Activated T-cell treated with anti-CD3 and anti-CD28 coated beads, Interleukin-2, amount 50 U/mL, for 1 hour (primary cell): ENCODE measurements around the gene VAC14.

Experiments used
- DNase-seq: peaks from one replicate; pipeline ENCODE4 v3.0.0-alpha.2; 2020

The VAC14 gene

DNA sequence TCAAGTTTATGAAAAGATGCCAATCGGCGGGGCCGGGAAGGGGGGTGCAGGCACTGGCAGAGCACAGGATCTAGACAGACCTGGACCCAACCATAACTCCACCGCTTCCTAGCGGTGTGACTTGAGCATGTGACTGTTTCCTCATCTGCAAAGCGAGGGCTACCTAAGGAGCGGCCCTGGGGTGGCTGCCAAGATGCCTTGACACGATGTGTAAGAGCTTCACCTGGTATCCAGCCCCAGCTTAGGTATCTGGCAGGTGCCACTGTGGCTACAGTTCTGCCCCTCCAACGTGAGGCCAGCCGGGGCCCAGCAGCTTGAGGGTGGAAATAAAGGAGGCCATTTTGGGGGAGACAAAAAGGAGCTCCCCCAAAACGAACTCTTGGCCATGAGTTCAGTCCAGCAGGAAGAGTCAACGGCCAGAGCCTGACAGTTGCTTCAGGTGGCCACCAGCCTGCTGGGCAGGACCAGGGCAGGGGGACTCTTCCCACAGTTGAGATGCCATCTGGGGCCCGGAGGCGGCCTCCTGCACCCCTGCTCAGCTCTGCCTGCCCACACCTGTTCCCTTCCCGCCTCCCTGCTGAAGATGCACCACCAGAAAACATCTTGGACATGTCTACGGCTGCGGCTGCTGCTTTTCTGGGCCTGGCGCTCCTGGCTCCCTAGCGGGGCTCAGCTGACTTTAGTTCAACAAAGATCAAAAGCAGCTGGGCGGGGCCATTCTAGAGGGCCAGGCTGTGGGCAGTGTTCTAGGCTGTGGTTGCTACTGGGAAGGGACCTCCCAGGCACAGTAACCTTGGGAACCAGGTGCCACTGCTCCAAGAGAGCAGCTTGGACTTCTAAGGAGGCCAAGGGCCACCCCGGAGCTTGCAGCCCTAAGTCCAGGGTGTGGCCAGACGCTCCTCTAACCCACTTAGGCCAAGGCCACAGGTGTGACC, 111.7 kb downstream of the VAC14 start:
- DNase-seq: no peak

DNA sequence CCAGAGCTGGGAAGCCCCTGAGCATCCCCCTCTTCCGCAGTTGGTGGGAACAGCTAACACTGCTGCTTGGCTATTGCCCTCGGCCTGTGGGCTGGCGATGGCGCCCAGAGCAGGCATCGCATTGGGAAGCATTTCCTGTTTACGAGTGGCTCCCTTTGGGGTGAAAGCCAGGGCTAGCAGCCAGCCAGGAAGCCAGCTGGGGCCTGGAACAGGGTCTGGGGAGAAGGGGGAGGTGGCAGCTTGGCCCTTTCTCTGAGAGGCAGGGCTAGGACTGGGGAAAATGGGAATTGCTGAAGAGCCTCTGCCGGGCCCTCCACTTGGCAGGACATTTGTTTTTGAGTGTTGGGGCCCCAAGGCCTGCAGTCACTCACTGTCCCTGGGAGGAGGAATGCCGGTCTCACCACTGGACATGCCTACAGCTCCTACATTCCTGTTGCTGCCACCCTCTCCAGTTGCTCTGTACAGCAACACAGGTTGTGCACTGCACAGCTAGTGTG, 112.7 kb downstream of the VAC14 start:
- no peak for DNase-seq

DNA sequence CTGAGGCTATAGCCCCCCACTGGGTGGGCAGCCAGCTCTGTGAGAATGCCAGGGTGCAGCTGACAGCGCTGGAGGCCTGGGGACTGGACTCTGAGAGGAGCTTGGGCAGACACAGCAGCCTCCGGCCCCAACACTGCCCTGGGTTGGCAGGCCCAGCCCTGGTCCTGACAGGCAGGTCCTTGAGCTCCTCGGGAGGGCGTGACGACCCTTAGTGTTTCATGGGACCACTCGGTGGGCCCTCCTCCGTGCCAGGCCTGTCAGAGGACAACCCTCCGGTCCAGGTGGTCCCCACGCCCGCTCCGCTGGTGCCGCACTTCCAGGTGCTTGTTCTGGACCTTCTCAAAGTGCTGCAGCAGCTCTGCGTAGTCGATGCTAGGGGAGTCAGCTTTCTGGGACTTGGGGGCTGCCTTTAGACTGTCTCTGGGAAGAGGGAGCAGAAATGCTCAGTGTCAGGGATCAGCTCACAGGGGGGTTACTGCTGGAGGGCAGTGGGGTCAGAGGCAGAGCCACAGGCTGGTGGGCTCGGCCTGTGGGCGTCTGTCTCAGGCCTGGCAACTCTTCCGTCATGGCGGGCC, 113.2 kb downstream of the VAC14 start:
- no peak for DNase-seq

DNA sequence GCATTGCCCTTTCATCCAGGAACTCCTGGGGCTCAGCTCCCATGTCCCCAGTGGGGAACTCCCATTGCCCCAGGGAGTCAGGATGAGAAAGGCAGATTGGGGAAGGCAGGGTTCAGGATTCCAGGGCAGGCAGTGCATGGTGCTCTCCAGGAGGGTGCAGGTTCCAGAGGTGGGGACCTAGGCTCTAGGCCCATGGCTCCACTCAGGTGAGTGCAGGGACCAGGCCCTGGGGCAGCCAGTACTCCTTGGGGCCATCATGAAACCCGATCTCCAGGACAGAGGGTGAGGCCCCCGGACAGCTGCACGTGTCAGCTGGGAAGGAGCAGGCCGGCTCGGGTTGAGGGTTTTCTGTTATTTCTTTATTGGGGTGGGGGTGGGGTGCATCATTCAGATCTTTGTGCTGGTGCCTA, 113.9 kb downstream of the VAC14 start:
- DNase-seq: no peak

DNA sequence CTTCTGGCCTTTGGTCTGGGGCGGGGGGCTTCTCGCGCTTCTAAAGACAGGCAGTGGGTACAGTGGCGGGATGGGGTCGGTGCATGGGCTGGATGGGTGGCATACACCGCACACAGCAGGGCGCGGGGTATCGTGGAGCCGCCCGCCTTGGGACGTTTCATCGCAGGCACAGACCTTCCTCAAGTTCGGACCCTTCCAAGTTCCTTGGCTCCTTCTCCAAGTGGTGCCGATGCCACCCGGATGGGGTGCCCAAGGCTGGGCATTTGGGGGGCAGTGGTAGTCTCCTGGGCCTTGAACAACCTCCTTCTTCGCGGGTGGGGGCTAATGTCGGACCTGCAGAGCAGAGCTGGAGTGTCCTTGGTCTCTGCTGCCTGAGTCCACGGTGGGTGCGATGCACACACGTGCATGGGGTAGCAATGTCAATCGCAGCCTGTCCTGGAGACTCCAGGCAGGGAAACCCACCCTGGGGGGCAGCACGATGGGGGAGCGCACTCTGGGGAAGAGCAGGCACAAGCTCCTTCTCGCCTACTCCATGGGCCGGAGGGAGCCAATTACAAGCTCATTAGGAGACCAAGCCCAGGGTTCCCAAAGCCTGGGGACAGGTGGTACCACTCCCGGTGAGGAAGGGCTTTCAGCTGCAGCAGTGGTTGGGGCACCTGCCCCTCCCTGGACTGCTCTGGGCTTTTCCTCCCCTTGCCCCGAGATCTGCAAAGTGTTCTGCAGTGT, 114.4 kb downstream of the VAC14 start:
- no peak for DNase-seq

DNA sequence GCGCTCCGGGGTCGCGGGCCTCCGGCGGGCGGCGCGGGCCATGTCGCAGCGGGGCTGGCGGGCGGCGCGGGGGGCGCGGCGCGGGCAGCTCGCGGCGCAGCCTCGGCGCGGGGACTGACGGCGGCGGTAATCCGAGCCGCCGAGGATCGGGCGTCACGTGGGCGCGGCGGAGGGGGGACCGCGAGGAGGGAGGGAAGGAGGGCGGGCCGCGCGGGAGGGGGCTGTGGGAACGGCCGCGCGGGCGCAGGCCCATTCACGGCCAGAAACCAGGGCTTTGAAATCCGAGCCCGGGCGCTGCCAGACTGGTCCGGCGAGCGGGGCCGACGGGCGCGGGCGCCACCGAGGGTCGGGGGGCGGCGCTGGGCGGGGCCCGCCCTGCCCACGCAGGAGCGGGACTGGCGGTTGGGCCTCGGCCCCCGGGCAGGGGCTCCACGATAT, 115.0 kb downstream of the VAC14 start, which contains the start of gene MTSS2:
TSS of gene MTSS2 (minus strand) at position 116 of the 438 bp plus-strand sequence. CDS start 262 bp downstream, outside the sequence.
- peak; percentile 41 for DNase-seq

DNA sequence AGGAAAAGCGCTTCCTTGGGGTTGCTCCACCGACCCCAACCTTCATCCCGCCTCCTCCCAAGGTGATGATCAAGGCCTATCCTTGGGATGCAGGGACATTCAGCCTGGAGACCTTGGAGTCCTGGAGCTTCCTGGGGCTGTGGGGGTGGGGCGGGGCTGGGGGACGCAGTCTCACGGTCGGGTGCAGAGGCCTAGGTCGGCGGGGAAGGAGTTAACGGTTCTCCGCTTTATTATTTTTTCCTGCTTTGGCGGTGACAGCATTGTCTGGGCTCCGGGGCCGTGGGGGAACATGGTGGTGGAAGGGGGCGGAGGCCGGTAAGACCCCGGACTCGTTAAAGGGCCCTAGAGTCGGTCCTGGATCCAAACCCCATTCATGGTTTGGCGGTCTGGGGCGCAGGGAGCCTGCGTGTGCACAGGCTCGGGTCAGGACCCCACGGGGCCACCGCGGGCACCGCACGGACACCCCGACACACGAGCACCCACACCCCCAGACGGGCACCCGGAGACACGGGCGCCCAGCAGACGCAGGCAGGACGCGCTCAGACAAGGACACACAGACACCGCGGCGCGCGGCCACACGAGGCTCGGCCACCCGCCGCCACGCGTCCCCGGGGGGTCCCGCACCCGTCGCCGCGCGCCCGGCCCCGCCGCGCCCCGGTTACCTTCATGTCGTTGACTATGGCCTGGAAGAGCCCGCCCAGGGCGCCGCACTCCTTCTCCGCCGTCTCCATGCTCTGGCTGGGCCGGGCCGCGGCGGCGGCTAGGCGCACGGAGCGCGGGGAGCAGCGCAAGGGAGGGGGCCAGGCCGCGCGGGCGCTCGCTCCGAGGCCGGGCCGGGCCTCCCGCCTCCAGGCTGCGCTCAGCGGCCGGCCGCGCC, 115.7 kb downstream of the VAC14 start:
- DNase-seq: no peak

DNA sequence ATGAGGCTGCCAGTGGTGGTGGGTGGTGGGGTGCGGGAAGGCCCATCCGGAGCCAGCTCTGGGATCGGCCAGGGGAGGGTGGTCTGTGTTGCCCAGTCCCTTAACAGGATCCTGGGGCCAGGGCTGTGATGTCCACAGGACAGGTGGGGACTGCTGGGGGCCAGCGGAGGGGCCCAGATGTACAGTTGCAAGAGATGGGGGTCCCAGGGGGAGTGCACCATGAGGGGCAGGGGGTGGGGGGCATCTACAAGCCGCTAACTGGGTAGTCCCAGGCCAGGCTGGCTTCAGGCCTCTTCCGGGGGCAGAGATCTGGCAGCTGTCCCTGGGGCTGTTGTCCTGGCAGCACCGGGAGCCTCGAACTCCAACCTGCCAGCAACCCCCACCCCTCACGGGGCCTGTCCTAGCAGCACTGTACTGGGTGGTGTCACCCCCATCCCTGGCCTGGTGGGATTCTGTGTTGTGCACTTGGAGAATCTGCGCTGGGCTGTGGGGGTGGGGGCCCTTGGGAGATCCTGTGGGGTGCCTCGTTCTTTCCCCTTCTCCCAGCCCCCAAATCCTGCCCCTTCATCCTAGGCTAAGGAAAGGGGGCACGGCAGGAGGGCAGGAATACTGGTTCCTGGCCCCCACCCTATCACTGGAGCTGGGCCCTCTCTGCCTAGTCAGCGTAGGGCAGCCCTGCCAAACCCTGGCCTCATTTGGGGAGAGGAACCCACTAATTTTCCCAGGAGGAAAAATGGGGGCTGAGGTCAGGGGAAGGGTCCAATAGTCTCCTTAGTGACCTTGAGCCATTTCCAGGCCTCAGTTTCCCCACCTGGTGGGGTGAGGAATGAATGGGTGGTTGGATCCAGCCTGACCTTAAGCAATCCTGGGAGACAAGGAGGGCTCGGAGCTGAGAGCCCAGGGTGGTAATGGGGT, 116.6 kb downstream of the VAC14 start:
- DNase-seq: no peak

DNA sequence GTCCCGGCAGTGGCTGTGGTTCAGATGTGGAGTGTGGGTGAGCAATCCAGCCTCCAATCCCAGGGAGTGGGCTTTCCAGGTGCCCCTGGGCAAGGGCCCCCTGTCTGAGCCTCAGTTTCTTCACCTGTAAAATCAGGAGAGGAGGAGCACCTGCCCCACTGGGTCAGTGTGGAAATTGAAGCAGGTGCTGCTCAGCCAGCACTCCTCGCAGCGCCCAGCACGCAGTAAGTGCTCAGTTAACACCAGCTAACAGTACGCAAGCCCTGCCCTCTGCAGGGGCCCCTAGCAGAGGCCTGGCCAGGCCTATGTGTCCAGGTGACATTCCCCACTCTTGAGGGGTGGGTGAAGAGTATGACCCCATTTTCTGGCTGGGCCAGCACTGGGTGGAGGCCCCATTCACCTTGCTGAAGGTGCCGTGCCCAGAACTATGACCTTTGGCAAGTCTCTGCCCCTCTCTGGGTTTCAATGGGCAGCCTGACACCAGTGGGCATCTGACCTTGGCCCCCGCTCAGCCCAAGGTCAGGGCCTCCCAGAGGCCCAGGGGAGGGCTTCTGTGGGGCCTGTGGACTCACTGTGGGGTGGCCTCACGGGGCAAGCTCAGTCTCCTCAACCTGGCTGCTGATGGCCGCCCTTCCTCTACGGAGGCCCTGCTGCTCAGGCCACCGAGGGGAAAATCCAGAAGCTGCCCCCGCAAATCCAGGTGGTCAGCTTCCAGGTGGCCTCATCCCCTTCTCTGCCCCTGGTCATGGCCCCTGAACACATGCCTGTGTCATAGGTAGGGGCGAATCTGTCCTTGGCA, 117.6 kb downstream of the VAC14 start:
- no peak for DNase-seq

DNA sequence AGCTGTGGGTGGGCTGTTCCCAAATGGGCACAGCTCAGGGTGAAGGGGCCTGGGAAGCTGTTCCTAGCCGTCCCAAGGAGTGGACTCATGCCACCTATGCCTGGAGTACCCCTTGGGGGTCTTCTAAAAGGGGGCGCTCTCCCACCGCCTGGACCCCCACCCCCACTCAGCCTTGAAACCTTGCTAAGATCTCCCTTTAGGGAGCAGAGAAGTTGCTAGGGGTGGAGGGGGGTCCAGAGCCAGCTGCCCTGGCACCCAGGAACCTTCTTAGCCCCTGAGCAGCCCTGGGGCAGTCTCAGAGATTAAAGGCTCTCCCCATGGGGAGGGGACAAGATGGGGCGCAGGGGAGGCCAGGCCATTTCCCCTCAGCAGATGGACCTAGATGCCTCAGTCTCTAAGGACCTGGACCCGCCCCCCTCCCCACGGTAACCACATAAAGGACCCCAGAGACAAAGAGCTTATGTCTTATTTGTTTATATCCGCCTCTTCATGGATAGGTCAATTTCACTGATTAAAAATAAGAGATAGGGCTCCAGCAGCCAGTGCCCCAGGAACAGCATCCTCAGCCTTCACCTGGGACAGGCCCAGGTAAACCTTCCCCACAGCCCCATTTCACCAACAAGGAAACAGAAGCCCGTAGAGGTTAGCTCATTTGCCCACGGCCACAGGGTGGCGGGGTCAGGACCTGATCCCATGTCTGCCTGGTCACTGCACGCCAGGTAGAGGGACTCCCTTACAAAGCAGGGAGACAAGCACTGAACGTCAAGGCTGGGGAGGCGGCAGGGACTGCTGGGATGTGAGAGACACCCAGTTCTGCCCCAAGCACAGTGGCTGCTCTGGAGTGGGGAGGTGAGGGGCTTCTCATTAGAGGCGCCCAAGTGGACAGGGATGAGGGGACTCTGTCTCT, 118.5 kb downstream of the VAC14 start:
- DNase-seq: no peak

DNA sequence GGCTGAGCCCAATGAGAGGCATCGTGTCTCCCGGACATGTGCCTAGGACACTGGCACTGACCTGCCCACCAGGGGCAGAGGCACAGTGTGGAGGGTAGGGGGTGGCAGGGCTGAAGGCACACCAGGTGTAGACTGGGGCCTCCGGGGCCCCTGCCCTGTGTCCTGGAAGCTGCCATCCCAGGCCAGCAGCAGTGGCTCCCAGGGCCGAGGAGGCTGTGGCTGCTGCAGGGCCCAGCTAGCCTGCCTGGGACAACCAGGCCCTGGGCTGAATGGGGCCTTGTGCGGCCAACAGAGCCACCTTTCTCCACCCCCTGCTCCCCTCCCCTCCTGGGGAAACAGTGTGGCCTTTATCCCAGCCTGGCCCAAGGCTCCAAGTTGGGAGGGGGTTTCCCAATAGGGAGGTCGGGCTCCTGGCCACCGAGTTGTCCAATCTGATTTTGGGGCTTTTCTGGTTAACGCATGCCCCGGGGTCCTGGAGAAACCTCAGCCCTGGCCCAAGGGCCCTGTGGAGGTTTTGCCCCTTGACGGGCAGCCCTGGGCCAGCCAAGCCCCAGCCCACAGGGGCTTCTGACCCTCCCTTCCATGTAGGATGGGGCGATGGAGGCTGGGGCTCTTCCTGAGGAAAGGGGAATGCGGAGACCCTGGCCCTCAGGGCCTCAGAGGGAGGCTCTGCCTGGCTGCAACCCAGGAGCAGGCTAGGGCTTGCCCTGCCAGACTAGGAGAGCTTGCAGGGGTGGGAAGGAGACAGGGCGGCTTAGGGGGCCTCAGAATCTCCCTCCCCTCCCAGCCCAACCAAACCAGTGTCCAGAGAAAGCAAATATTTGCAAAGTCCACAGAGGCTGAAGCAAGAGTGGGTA, 119.3 kb downstream of the VAC14 start:
- DNase-seq: no peak

DNA sequence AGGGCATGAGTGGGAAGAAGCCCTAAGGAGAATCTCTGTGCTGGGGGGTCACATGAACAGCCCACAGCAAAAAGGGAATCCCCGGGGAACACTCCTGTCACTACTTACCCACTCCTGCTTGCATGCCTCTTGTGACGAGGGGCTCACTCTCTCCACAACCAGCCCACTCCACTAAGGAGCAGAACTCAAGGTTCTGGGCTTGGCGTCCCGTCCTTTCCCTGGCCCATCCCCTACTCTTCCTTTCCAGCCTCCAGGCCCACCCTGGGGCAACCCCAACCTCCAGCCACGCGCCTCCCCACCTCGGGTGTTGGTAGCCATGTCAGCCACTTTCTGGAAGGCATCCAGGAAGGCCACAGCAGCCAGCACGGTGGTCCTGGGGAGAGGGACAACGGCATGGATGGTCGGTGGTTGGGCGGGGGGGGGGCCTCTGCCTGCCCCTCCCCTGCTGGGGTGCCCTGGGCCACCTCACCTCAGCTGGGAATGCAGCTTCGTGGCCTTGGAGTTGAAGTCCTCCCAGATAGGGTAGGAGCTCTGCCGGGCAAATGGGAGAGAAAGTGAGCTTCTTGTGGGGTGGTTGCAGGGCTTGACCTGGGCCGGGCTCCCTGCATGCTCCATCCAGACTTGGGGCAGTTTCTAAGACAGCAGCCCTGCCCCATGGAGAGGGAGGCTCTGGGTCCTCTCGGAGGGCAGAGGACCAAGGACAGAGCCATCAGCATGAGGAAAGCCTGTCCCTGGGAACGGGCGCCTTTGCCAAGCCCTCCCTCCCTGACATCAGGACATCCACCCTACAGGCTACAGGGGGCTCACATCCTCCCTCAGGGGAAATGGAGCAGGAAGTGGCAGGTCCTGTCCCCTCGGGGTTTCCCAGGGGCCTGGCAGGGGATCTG, 120.2 kb downstream of the VAC14 start:
- no peak for DNase-seq

DNA sequence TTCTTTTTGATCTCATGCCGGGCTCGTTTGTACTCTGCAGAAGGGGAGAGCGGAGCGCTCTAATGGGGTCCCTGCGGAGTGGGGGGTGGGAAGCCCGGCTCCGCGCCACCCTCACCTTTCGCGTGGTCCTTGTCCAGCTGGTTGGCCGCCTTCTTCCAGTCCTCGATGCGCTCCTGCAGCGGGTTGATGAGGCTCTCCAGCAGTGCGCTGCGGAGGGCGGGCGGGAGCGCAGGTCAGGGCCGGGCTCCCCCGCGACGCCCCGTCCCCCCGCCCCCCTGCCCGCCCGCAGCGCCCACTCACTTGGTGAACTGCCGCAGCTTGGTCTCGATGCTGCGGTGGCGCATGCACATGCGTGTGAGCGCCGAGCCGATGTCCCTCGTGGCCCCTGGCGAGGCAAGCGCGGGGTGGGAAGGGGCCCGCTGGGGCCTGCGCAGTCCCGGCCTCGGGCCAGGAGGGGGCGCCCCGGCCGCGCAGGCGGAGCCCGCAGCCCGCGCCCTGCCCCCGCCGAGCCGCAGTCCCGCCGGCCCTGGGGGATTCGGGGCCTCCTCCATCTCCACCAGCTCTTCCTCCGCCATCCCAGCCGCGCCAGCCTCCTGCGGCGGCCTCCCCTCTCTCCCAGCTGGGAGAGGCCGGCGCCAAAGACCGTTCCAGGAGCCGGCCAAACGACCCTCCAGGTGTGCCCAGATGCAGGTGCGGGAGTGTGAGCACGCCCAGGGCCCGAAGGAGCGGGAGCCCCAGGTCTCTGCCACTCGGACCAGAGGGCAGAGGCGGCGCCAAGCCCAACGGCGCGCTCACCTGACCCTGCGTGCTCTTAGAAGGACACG, 121.1 kb downstream of the VAC14 start:
- no peak for DNase-seq

DNA sequence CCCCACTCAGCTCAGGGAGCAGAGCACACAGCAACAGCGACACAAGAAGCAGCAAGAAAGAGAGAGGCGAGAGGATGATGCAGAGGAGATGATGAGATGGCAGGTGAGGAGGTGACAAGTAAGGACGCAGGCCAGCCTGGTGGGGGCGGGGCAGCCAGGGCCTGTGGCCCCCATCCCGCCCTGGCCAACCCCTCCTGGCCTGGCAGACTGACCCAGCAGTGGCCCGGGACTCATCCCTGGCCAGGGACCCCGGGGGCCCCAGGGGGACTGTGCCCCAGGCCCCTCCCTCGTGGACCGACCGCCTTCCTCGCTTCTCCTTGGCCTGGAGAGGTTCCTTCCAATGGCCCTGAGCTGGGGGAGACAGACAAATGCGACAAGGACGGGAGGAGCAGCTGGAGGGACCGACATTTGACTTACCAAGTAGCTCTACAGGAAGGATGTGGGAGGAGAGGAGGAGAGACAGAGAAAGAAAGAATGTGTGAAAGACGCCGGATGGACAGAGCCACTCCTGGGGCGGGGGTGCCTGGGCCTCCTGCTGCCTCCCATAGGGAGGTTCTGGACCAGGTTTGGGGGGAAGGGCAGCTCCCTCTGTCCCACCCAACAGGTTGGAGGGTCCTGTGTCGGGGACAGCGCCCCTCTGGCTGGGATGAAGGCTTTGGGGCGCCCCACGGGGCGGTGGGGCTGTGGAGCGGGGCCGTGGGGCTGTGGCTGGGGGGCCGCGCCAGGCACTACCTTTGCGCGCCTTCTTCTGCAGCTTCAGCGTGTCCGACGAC, 121.9 kb downstream of the VAC14 start:
- DNase-seq: no peak

DNA sequence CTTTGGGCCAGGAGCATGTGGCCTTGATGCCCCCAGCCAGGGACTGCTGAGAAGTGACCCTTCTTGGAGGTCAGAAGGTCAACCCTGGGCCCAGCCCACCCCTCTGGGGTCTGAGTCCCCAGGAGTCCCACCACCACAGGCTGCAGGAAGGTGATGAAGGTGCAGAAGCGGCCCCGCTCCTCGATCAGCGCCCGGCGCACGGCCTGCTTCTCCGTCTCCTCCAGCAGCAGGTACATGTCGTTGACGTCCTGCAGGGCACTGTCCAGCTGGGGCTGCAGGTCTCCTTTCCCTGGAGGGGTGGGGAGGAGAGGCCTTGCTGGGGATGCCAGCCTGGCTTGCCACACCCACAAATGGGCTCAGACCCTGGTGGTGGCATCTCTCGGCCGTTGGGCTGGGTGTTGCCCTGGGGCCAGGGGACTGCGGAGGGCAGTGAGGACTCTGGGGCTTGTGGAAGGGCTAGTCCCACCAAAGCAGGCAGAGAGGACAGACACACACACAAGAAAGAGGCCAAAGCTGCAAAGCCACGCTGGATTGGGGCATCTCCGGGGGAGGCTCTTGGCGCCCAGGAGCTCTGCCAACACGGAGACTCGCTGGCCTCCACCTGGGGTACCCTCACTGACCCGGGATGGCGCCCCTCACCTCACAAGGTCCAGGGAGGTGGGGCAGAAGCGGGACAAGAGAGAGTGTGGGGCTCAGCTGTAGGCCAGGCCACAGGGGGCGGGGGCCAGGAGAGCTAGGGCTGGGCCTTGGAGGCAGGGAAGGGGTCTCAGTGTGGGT, 122.6 kb downstream of the VAC14 start:
- DNase-seq: no peak
